Uterine smooth muscle cell (primary cell): ENCODE data around the gene TNFRSF13B. TPM values are rescaled to one million over a fixed set of nuclear protein-coding genes. Genes with fewer than 3 reads are reported as not detected.

Experiments
- total RNA-seq: library from RNA; depleted of rRNA; stranded (reverse); fragments of >200 nt; gene quantifications from 2 replicates; pipeline ENCODE4 v1.2.3, GENCODE V29; 2014

Gene TNFRSF13B
- not detected in 2 replicates for total RNA-seq

DNA sequence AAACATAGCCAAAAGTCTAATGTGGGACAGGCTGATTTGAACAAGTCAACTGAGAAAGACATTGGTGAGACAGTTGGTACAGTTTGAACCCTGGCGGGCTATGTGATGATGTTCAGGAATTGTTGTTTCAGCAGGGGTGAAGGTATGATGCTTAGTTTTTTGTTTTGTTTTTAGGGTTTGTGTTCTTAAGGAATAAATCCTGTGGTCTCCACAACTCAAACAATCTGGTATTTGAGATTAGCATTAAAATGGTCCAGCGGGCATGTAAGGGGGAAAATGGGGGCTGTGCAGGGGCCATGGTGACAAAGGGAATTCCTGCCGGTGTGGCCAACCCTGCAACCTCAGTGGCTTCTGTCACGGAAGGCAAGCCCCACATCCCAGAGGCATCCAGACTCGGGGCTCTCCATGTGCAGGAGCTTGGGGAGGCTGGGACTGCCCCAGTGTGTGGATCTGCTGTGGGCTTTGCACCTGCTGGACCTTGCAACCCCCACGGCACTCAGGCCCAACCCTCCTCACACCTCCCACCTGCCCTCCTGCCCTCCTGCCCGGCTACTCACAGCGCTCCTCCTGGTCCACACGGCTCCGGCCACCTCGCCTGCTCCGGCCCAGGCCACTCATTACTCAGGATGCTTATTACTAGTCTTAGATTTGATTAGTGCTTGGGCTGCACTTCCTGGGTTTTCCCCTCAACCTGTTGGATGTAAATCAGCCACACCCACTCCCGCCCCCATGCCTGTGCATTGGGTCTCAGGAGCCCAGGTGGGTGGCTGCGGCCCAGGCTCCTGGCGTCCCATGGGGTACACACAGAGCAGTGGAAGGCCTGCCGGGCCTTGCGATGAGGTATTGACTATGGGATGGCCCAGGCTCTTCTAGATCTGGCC is at the start of gene TNFRSF13B:
TNFRSF13B (minus strand) TSS at position 661 of the 881 bp plus-strand sequence; CDS start at position 618, 43 bp downstream.

Other genes with a start within 250 kb of the TNFRSF13B start
- gene MPRIP, start 70.3 kb upstream of the TNFRSF13B start, total RNA-seq = 117 and 118 TPM in 2 replicates
- 4.5 and 6.4 TPM in 2 replicates for gene PLD6, start 234.2 kb upstream of the TNFRSF13B start, total RNA-seq